Peyer's patch (tissue), 4 donors: ENCODE data around the gene PHOSPHO1. TPM values are rescaled to one million over a fixed set of nuclear protein-coding genes. Genes with fewer than 3 reads are reported as not detected.
"Not testable (repeated sequence)": the region's sequence is repeated elsewhere in the genome, so short reads cannot be mapped to it uniquely, and the experiment has no call there.

Experiments used
- DNase-seq, 3 donors: peaks; one replicate each; pipeline ENCODE4 v3.0.0-alpha.2; 2017 to 2019
- H3K27ac ChIP-seq, 4 donors: fragments of 200-600 bp; sonication (generic); one replicate each; pipeline ENCODE4 v1.5.1; 2016 to 2019
- H3K27me3 ChIP-seq, 2 donors: fragments of 200-600 bp; sonication (generic); one replicate each; pipeline ENCODE4 v1.5.1; 2019
- H3K36me3 ChIP-seq, 3 donors: fragments of 200-600 bp; sonication (generic); one replicate each; pipeline ENCODE4 v1.5.1; 2016 to 2019
- H3K4me1 ChIP-seq, 4 donors: fragments of 200-600 bp; sonication (generic); one replicate each; pipeline ENCODE4 v1.5.1; 2016 to 2019
- H3K4me3 ChIP-seq, 4 donors: fragments of 200-600 bp; sonication (generic); 1 replicate in 3 of 4; 2 replicates in 1 of 4; pipeline ENCODE4 v1.5.1; 2016 to 2019; ENCODE audit warnings: mild to moderate bottlenecking in 1 of 4
- H3K9me3 ChIP-seq, 4 donors: fragments of 200-600 bp; sonication (generic); one replicate each; pipeline ENCODE4 v1.5.1; 2016 to 2019; ENCODE audit warnings: mild to moderate bottlenecking in 1 of 4
- POLR2A ChIP-seq, 2 donors: fragments of 450-650 bp; IDR thresholded peaks; one replicate each; pipeline ENCODE4 v1.5.1; 2017; ENCODE audit warnings: antibody characterized with exemption in 2 of 2, mild to moderate bottlenecking in 2 of 2, moderate library complexity in 2 of 2
- total RNA-seq, 4 donors: library from RNA; depleted of rRNA; stranded (reverse); fragments of >200 nt; gene quantifications; one replicate each; pipeline ENCODE4 v1.1.0, GENCODE V29; 2016
- TF ChIP-seq, protein P1 (sequence below), 6 experiments: fragments of 450-650 bp in 4 of 6; fragments of 200-600 bp in 2 of 6; sonication (generic) in 1 of 6; IDR thresholded peaks; one replicate each; pipeline ENCODE4 v1.5.1; 2017 to 2019; ENCODE audit warnings: antibody characterized with exemption in 6 of 6, mild to moderate bottlenecking in 3 of 6, moderate library complexity in 1 of 6

Gene PHOSPHO1
- not detected for total RNA-seq

- H3K27me3 ChIP-seq: no peaks in the 10 kb centered on the region
- no peaks in the 10 kb centered on the region for H3K36me3 ChIP-seq
- H3K9me3 ChIP-seq: no peaks in the 10 kb centered on the region
- peak within 1 kb of the TSS; percentile 41 to 57 (median 51) for H3K4me3 ChIP-seq
- no peak for TF ChIP-seq POLR2A (IDR thresholded peaks at IDR 0.05)
- TF ChIP-seq, protein P1, sequence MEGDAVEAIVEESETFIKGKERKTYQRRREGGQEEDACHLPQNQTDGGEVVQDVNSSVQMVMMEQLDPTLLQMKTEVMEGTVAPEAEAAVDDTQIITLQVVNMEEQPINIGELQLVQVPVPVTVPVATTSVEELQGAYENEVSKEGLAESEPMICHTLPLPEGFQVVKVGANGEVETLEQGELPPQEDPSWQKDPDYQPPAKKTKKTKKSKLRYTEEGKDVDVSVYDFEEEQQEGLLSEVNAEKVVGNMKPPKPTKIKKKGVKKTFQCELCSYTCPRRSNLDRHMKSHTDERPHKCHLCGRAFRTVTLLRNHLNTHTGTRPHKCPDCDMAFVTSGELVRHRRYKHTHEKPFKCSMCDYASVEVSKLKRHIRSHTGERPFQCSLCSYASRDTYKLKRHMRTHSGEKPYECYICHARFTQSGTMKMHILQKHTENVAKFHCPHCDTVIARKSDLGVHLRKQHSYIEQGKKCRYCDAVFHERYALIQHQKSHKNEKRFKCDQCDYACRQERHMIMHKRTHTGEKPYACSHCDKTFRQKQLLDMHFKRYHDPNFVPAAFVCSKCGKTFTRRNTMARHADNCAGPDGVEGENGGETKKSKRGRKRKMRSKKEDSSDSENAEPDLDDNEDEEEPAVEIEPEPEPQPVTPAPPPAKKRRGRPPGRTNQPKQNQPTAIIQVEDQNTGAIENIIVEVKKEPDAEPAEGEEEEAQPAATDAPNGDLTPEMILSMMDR (IDR thresholded peaks at IDR 0.05): no peak
- DNase-seq: peak; percentile 84 to 94 (median 87)
- H3K27ac ChIP-seq: peak within 1 kb of the TSS in 1 of 4 donors; percentile 40
- peaks cover 0 to 10% (median 7%) of the 10 kb centered on the region in 4 donors for H3K4me1 ChIP-seq
These were observed at the start of gene PHOSPHO1 for GRCh38 chr17:49230636-49231562. Gene PHOSPHO1, minus strand, starts transcription at chr17:49230787. Its CDS starts 4,096 bp downstream, at chr17:49226691.

DNA sequence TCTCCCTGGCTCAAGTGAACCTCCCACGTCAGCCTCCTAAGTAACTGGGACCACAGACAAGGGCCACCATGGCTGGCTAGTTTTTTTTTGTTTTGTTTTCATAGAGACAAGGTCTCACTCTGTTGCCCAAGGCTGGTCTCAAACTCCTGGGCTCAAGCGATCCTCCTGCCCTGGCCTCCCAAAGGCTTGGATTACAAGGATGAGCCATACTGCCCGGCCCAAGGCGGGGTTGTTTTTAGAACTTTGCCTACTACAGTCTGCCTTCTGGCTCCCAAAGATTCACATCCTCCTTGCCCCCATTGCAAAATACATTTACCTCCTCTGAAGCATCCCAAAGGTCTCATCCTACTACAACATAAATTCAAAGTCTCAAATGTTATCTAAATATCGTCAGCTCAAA, 49.5 kb upstream of the PHOSPHO1 start:
- no peaks in the 10 kb centered on the region for H3K27me3 ChIP-seq
- no peaks in the 10 kb centered on the region for H3K9me3 ChIP-seq
- H3K4me1 ChIP-seq: no peaks in the 10 kb centered on the region
- no peak for TF ChIP-seq POLR2A (IDR thresholded peaks at IDR 0.05)
- TF ChIP-seq, protein P1 (IDR thresholded peaks at IDR 0.05): no peak
- no peaks in the 10 kb centered on the region for H3K36me3 ChIP-seq
- no peak overlapping the region for H3K27ac ChIP-seq
- H3K4me3 ChIP-seq: no peak overlapping the region
- DNase-seq: no peak

DNA sequence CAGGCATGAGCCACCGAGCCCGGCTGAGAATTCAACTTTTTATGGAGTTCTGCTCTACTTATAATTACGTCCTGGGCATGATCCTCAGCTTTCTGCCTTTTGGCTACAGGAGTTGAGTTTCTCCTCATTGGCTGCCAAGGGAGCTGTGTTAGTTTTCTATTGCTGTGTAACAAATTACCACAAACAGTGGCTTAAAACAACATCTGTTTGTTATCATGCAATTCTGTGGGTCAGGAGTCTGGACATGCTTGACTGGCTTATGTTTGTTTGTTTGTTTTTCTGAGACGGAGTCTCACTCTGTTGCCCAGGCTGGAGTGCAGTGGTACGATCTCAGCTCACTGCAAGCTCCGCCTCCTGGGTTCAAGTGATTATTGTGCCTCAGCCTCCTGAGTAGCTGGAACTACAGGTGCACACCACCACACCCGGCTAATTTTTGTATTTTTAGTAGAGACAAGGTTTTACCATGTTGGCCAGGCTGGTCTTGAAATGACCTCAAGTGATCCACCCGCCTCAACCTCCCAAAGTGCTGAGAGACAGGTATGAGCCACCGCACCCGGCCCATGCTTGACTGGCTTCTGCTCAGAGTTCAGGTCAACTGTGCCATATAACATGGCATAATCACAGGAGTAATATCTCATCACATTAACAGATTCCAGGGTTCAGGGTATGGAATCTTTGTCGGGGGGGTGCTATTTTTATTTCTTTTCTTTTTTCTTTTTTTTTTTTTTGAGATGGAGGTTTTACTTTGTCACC, 48.9 kb upstream of the PHOSPHO1 start:
- not testable (repeated sequence) for H3K4me1 ChIP-seq, H3K27ac ChIP-seq, H3K36me3 ChIP-seq, H3K4me3 ChIP-seq, H3K27me3 ChIP-seq, H3K9me3 ChIP-seq, DNase-seq

DNA sequence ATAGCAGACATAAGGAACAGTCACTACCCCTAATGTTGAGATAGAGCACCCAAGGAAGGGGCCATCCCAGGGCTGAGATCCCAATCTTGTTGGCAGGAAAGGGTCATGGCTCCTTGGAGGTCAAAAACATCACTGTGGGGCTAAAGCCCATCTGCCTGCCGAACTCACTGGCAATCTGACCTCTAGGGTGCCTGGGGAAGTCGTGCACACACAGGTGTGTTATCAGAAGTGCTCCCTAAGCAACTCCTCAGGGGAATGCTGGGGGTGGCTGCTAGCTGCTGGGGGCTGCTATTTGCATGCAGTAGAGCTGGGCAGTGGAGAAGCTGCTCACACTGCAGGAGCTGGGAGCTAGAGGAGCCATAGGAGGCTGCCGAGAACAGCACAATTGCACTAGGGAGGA, 47.5 kb upstream of the PHOSPHO1 start:
- Histone ChIP-seq H3K36me3 (no peaks in the 10 kb centered on the region), H3K27ac (no peak overlapping the region), H3K4me1 (no peaks in the 10 kb centered on the region), H3K4me3 (no peak overlapping the region), H3K27me3 (no peaks in the 10 kb centered on the region), H3K9me3 (no peaks in the 10 kb centered on the region)
- TF ChIP-seq POLR2A (IDR thresholded peaks at IDR 0.05): no peak
- TF ChIP-seq, protein P1 (IDR thresholded peaks at IDR 0.05): no peak
- peak in 1 of 3 donors; percentile 10 for DNase-seq

GRCh38 chr17:49277638-49278037, 47.1 kb upstream of the PHOSPHO1 start:
- H3K9me3 ChIP-seq: no peaks in the 10 kb centered on the region
- TF ChIP-seq, protein P1 (IDR thresholded peaks at IDR 0.05): no peak
- TF ChIP-seq POLR2A (IDR thresholded peaks at IDR 0.05): no peak
- H3K27me3 ChIP-seq: no peaks in the 10 kb centered on the region
- H3K27ac ChIP-seq: no peak overlapping the region
- peak in 1 of 3 donors; percentile 24 for DNase-seq
- no peaks in the 10 kb centered on the region for H3K36me3 ChIP-seq
- H3K4me3 ChIP-seq: no peak overlapping the region
- no peaks in the 10 kb centered on the region for H3K4me1 ChIP-seq

DNA sequence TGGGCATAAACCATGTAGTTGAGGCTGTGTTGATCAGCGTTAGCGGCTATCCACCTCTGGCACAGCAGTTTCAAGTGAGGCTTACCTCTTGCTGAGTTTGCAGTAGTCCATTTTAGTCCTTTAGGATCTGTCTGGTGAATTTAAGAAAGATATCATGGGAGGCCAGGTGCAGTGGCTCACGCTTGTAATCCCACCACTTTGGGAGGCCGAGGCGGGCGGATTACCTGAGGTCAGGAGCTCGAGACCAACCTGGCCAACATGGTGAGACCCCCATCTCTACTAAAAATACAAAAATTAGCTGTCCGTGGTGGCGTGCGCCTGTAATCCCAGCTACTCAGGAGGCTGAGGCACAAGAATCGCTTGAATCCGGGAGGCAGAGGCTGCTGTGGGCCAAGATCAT, 45.4 kb upstream of the PHOSPHO1 start:
- not testable (repeated sequence) for H3K9me3 ChIP-seq, H3K27me3 ChIP-seq, DNase-seq, H3K4me3 ChIP-seq, H3K4me1 ChIP-seq, H3K36me3 ChIP-seq, H3K27ac ChIP-seq
